ENCODE data around the gene DNPEP.

DNA sequence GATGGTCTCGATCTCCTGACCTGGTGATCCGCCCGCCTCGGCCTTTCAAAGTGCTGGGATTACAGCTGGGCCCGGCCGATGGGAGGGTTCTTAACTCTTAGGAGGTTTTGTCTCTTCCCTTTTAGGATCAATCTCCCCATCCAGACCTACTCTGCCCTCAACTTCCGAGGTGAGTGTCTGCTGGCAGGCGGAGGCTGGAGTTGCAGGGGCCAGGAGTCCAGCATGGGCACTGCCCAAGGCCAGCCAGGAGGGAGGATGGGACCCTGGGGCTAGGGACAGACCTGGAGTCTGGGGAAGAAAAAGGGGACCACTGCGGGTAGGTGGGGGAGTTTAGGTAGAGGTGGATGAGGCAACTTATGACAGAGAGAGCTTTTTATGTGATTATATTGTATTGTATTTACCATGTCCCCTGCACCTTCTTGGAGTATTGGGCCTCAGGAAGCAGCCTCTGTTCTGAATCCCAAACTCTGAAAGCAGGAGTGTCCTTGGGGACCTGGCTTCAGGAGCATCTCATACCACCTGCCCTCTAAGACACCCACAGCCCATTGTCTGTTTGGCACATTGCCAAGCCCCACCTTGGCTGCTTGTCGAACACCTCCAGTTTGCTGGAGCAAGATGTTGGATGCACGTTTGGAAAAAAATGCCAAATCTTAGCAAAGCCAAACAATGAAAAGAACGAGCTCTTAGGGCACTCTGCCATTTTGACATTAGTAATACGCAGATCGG lies 36.1 kb upstream of the DNPEP start:
- TF ChIP-seq POLR2A (IDR thresholded peaks at IDR 0.05; ENCODE audit: low read depth) (no peak), POLR2AphosphoS5 (IDR thresholded peaks at IDR 0.05) (peak; percentile 79 to 93), EP300 (IDR thresholded peaks at IDR 0.05) (no peak)
- TF ChIP-seq, protein P1, sequence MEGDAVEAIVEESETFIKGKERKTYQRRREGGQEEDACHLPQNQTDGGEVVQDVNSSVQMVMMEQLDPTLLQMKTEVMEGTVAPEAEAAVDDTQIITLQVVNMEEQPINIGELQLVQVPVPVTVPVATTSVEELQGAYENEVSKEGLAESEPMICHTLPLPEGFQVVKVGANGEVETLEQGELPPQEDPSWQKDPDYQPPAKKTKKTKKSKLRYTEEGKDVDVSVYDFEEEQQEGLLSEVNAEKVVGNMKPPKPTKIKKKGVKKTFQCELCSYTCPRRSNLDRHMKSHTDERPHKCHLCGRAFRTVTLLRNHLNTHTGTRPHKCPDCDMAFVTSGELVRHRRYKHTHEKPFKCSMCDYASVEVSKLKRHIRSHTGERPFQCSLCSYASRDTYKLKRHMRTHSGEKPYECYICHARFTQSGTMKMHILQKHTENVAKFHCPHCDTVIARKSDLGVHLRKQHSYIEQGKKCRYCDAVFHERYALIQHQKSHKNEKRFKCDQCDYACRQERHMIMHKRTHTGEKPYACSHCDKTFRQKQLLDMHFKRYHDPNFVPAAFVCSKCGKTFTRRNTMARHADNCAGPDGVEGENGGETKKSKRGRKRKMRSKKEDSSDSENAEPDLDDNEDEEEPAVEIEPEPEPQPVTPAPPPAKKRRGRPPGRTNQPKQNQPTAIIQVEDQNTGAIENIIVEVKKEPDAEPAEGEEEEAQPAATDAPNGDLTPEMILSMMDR (IDR thresholded peaks at IDR 0.05), result no peak

All from esophagus muscularis mucosa (tissue), 4 donors.